Choroid plexus epithelial cell (primary cell): ENCODE data around the gene ARNT2.

Experiments used
- DNase-seq: peaks from one replicate; pipeline ENCODE4 v3.0.0-alpha.2; 2010; ENCODE audit warnings: low read depth
- H3K4me3 ChIP-seq: 2 replicates; pipeline ENCODE4 v1.5.1; 2011; ENCODE audit warnings: low read depth, mild to moderate bottlenecking, control low read depth, low read length, moderate library complexity
- TF ChIP-seq, protein P1 (sequence below): conservative IDR thresholded peaks from 2 replicates; pipeline ENCODE4 v1.5.1; 2011; ENCODE audit warnings: low read depth, mild to moderate bottlenecking, control low read depth, inconsistent platforms, low read length, moderate library complexity

The ARNT2 gene

DNA sequence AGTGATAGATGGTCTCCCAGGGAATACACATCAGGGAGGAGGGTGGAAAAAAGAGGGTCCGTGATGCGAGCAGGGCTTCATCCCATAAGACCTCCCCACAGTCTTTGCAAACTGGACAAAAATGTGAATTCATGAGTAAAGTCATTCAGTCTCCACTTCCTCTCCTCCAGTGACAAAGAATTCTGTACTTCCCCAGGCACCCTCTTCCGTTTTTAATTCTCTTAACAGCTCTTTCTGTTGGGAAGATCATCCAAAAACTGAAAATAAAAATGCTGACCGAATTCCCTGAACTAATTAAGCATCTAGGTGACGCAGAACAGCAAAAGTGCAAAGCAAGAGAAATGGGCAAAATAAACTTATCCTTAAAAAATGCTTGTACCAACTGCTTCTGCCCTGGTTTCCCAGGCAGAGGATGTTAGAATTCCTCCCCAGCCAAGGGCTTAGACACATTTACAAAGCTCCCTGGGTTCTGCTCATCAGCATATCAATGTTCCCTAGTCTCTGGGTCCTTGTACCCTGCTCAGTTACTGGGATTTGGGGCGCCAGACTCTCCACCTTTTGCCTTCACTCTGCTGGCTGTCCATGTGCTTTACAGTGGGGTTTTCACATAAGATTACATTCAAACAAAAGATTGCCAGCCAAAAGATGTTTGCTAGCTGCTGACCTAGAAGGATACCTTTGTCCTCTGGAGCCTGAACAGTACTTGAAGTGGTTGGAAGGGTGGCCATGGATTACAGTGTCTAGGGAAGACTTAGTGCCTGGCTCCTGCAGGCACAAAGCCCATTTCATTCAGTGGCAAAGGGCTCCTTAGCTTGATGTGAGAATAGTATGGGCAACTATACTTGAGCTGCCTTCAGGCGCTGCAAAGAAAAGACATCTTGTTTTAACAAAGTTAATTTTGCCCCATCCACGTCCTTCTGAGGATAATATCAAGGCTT lies 69.4 kb downstream of the ARNT2 start:
- no peak overlapping the region for H3K4me3 ChIP-seq
- TF ChIP-seq, protein P1, sequence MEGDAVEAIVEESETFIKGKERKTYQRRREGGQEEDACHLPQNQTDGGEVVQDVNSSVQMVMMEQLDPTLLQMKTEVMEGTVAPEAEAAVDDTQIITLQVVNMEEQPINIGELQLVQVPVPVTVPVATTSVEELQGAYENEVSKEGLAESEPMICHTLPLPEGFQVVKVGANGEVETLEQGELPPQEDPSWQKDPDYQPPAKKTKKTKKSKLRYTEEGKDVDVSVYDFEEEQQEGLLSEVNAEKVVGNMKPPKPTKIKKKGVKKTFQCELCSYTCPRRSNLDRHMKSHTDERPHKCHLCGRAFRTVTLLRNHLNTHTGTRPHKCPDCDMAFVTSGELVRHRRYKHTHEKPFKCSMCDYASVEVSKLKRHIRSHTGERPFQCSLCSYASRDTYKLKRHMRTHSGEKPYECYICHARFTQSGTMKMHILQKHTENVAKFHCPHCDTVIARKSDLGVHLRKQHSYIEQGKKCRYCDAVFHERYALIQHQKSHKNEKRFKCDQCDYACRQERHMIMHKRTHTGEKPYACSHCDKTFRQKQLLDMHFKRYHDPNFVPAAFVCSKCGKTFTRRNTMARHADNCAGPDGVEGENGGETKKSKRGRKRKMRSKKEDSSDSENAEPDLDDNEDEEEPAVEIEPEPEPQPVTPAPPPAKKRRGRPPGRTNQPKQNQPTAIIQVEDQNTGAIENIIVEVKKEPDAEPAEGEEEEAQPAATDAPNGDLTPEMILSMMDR = no peak
- DNase-seq = no peak

GRCh38 chr15:80474224-80475215 lies 70.3 kb downstream of the ARNT2 start:
- TF ChIP-seq, protein P1 = no peak
- DNase-seq = no peak
- H3K4me3 ChIP-seq = no peak overlapping the region

GRCh38 chr15:80475572-80475971 lies 71.4 kb downstream of the ARNT2 start:
- H3K4me3 ChIP-seq = no peak overlapping the region
- TF ChIP-seq, protein P1 = peak; percentile 40
- DNase-seq = no peak

DNA sequence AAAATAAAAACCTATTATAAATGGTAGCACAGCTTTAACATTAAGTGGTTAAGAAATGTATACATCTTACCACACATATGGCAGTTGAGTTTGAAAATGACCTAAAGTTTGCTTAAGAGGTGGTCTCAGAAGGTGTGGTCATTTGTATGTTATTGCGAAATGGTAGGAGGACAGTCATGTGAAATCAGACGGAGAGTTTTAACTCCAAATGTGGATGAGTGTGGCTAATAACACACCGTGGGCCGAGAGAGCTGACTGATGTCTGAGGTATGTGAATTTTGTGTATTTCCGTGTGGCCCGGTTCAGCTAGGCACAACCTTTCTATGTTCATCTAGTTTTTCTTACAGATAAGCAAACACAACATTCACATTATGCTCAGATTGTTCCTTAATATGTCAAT lies 71.9 kb downstream of the ARNT2 start:
- TF ChIP-seq, protein P1 = no peak
- DNase-seq = peak; percentile 58
- no peak overlapping the region for H3K4me3 ChIP-seq

DNA sequence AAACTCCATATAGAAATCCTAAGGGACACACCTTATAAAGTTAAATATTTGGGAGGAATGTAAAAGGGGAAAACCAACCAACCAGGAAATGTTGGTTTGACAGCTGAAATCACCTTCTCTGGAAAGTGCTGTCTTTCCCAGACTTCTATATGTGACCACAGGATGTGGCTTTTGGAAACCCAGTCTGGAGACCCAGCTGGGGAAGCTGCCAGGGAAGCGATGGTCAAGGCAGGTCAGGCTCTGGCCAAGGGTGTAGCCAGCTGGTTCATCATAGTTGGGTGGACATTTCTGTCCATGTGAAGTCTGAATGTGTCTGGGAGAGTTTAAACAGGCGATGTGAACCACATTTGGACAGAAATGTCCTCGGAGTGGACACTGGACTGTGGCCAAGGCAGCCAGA lies 73.9 kb downstream of the ARNT2 start:
- DNase-seq = peak; percentile 58
- H3K4me3 ChIP-seq = no peak overlapping the region
- TF ChIP-seq, protein P1 = no peak

DNA sequence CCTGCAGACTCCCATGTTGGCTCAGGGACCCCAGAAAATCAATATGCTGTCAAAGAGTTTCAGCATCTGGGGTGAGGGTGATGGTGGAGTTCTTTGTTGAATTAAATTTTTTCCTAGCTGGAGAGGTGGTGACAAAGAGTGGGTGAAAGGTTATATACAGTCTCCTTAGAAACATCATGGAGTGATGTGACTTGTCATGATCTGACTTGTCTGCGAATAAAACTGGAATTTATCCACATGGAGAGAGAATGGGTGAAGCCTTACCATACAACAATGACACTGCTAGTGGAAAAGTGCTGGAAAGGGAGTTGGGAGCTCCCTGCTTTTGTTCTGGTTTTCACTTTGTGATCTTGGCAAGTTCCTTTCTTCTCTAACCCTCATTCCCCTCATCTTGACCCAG lies 75.0 kb downstream of the ARNT2 start:
- no peak for DNase-seq
- TF ChIP-seq, protein P1 = no peak
- no peak overlapping the region for H3K4me3 ChIP-seq
